HepG2 (cell line): ENCODE results near the gene KLHL18. TPM values are rescaled to one million over a fixed set of nuclear protein-coding genes. Genes with fewer than 3 reads are reported as not detected.

Experiments used
- ATAC-seq: fragments of 200-7000 bp; cut with Tn5 transposase; 3 replicates; pipeline ENCODE4 v1.9.1; 2020; ENCODE audit warnings: mild to moderate bottlenecking, moderate library complexity
- BruUV-seq: library from RNA; stranded (reverse); fragments of 400-500 nt; replicated peaks from 2 replicates; lab custom pipeline; 2021; lab: Mats Ljungman, UMichigan
- CTCF ChIA-PET: fragments of 300-600 bp; formaldehyde crosslinking; extraction: SDS; loops from one replicate; lab custom pipeline; 2021; ENCODE audit warnings: low total read pairs, inconsistent platforms, low intra/inter-chr PET ratio; lab: Yijun Ruan, JAX
- POLR2A ChIA-PET: fragments of 350-600 bp; sonication (Branson Sonifier 250); formaldehyde crosslinking; loops from one replicate; lab custom pipeline; 2020; ENCODE audit warnings: antibody characterized with exemption, inconsistent platforms; lab: Yijun Ruan, JAX
- DNase-seq: peaks from one replicate; pipeline ENCODE4 v3.0.0-alpha.2; 2015; ENCODE audit warnings: low spot score
- FAIRE-seq: peaks from 3 replicates; lab custom pipeline; 2011; peaks lifted over from hg19 to GRCh38; lab: Jason Lieb, UNC
- H2AFZ ChIP-seq: one replicate; pipeline ENCODE4 v1.6.1; 2011; ENCODE audit warnings: low read length, inconsistent platforms
- H3K27ac ChIP-seq: fragments of 300-600 bp; 3 replicates; pipeline ENCODE4 v1.8.0; 2011; ENCODE audit warnings: mixed run types, mild to moderate bottlenecking, mixed read lengths, low read length, inconsistent platforms; ENCODE audit not compliant: insufficient read depth; ENCODE audit errors: extremely low read length
- H3K27me3 ChIP-seq, 2 experiments: fragments of 200-600 bp in 1 of 2; 2 replicates in 1 of 2; 3 replicates in 1 of 2; pipeline versions ENCODE4 v1.6.0 to v1.8.0; 2011; ENCODE audit warnings: low read length in 2 of 2, mild to moderate bottlenecking in 2 of 2, moderate library complexity in 2 of 2, inconsistent platforms in 1 of 2; ENCODE audit not compliant: insufficient read depth in 2 of 2, control insufficient read depth in 1 of 2
- H3K36me3 ChIP-seq, 2 experiments: fragments of 200-600 bp in 1 of 2; replicated peaks in 1 of 2; 2 replicates in 1 of 2; 3 replicates in 1 of 2; pipeline versions ENCODE4 v1.5.1 to v1.8.0; 2011; ENCODE audit warnings: low read length in 2 of 2, inconsistent platforms in 1 of 2; ENCODE audit not compliant: insufficient read depth in 2 of 2, control insufficient read depth in 1 of 2
- H3K4me1 ChIP-seq: 2 replicates; pipeline ENCODE4 v1.5.1; 2012; ENCODE audit warnings: low read length, inconsistent platforms; ENCODE audit not compliant: insufficient read depth
- H3K4me2 ChIP-seq: 2 replicates; pipeline ENCODE4 v1.6.0; 2011; ENCODE audit warnings: low read depth, low read length, inconsistent platforms
- H3K4me3 ChIP-seq, 3 experiments: fragments of 200-600 bp in 1 of 3; sonication (generic), shearing (Covaris generic) in 1 of 3; replicated peaks in 1 of 3; 2 replicates each; pipeline ENCODE4 v1.5.1; 2011 to 2016; ENCODE audit warnings: low read length in 3 of 3, inconsistent platforms in 2 of 3, low read depth in 2 of 3, mild to moderate bottlenecking in 2 of 3, control low read depth in 1 of 3, mixed read lengths in 1 of 3; ENCODE audit not compliant: insufficient read depth in 1 of 3
- H3K79me2 ChIP-seq: one replicate; pipeline ENCODE4 v1.6.1; 2011; ENCODE audit warnings: low read length, inconsistent platforms; ENCODE audit not compliant: insufficient read depth
- H3K9ac ChIP-seq: 2 replicates; pipeline ENCODE4 v1.6.0; 2011; ENCODE audit warnings: mild to moderate bottlenecking, low read depth, low read length, inconsistent platforms; ENCODE audit not compliant: insufficient read depth
- H3K9me3 ChIP-seq: 2 replicates; pipeline ENCODE4 v1.5.1; 2012; ENCODE audit warnings: mild to moderate bottlenecking, low read length
- H4K20me1 ChIP-seq: 2 replicates; pipeline ENCODE4 v1.6.0; 2011; ENCODE audit warnings: inconsistent platforms, mild to moderate bottlenecking, low read length, moderate library complexity; ENCODE audit not compliant: insufficient read depth
- FOSL2 ChIP-seq: sonication (generic); formaldehyde crosslinking; IDR thresholded peaks from 2 replicates; pipeline ENCODE4 v1.4.0; 2020; ENCODE audit warnings: missing genetic modification reagents
- ZNF326 ChIP-seq: sonication (generic); formaldehyde crosslinking; IDR thresholded peaks from 2 replicates; pipeline ENCODE4 v1.4.0; 2020; ENCODE audit warnings: missing genetic modification reagents, borderline replicate concordance
- WGBS: methylation state at CpG from one replicate; pipeline ENCODE4 v1.1.6; 2017; ENCODE audit warnings: low lambda C conversion rate; 5-methylcytosine and 5-hydroxymethylcytosine counted together
- in situ Hi-C: cut with HindIII; loops from 2 replicates; pipeline ENCODE4 v1.10.0; 2017; ENCODE audit warnings: low pct_unique_long_range_greater_than_20kb; ENCODE audit not compliant: extremely low pct_ligation_motif_present
- intact Hi-C: fragments of 100-400 bp; cut with micrococcal nuclease; formaldehyde crosslinking; loops from one replicate; pipeline ENCODE4 v1.10.0; 2022; ENCODE audit not compliant: unreplicated experiment
- polyA plus RNA-seq, 8 experiments: library from polyadenylated mRNA; depleted of rRNA in 3 of 8; stranded (reverse) in 7 of 8; unstranded in 1 of 8; fragments of >200 nt; fragmentation: Illumina TruSeq in 4 of 8; extraction: Trizol in 4 of 8; gene quantifications; 2 replicates each; pipeline versions ENCODE4 v1.2.1 to v1.2.3, GENCODE V29; 2011 to 2016; ENCODE audit warnings: low read depth in 4 of 8, missing spikeins in 1 of 8, mixed read lengths in 1 of 8; ENCODE audit not compliant: insufficient read depth in 1 of 8
- total RNA-seq, 5 experiments: library from RNA; depleted of rRNA; stranded (reverse); fragments of >200 nt; fragmentation: Illumina TruSeq; extraction: Trizol; gene quantifications; 2 replicates each; pipeline ENCODE4 v1.2.3, GENCODE V29; 2016; ENCODE audit warnings: low read depth in 1 of 5
- TF ChIP-seq, protein P1 (sequence below): sonication (generic); IDR thresholded peaks from 2 replicates; pipeline ENCODE4 v1.6.1; 2016; ENCODE audit warnings: low read depth, borderline replicate concordance
- TF ChIP-seq, protein P2 (sequence below): IDR thresholded peaks from 2 replicates; pipeline ENCODE4 v1.4.0; 2020; ENCODE audit warnings: mild to moderate bottlenecking, missing genetic modification reagents

The KLHL18 gene
- total and polyA plus RNA-seq, 2 of the 13 experiments (the other 11 are each of a cell fraction or from before 2014, with no cell fraction given) = 17.5 to 18.8 TPM

DNA sequence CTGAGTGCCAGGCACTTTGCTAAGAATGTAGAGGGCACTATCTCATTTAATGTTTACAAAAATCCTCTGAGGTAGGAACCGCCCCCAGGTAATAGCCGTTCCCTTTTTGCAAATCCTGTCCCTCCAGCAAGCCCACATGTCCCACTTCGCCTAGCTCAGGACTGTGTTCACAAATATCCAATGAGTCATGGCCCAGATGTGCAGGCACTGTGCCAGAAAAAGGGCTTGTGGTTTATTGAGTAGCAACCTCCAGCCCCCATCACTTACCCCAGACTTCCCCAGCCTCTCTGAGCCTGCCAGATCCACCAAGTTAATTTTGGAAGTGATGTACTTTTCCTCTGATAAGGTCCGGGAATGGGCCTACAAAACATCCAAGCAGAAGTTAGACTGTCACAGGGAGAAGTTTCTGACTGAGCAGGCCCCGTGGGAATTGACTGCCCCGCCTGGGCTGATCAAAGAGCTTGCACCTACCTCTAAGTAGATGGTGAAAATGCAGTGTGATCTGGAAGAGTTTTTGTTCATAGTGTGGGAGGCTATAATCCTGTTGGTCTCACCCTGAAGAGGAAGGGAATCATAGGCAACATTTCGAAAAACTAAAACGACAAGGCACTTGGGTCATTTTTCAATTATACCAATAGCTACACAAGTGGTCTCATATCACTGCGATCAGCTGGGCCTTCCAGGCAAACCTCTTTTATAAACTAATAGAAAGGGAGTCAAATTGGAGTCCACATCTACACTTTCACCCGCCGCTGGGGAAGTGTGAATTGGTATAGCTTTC, 15.8 kb upstream of the KLHL18 start:
- ATAC-seq = peak; percentile 74

More for the DNA sequence above, 15.8 kb upstream of the KLHL18 start:
- Histone ChIP-seq H3K79me2 (no peaks in the 10 kb centered on the region), H3K4me3 (no peak overlapping the region), H3K36me3 (no peaks in the 10 kb centered on the region), H3K4me1 (peaks cover 15% of the 10 kb centered on the region), H3K27ac (no peak overlapping the region), H2AFZ (no peak overlapping the region), H4K20me1 (no peaks in the 10 kb centered on the region), H3K27me3 (no peaks in the 10 kb centered on the region), H3K9me3 (no peaks in the 10 kb centered on the region), H3K4me2 (no peak overlapping the region)
- FAIRE-seq = no peak
- CTCF ChIA-PET = no interaction called here
- BruUV-seq = no TSS peak
- WGBS = 57% methylated on average over 11 of the region's 11 CpGs
- DNase-seq = peak; percentile 80
- in situ Hi-C loops (no loop called here), intact Hi-C loops (no loop called here)
- POLR2A ChIA-PET = no interaction called here
- TF ChIP-seq, protein P1, sequence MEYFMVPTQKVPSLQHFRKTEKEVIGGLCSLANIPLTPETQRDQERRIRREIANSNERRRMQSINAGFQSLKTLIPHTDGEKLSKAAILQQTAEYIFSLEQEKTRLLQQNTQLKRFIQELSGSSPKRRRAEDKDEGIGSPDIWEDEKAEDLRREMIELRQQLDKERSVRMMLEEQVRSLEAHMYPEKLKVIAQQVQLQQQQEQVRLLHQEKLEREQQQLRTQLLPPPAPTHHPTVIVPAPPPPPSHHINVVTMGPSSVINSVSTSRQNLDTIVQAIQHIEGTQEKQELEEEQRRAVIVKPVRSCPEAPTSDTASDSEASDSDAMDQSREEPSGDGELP = peak; percentile 49; the same call in 1 of the 2 replicates
- TF ChIP-seq, protein P2, sequence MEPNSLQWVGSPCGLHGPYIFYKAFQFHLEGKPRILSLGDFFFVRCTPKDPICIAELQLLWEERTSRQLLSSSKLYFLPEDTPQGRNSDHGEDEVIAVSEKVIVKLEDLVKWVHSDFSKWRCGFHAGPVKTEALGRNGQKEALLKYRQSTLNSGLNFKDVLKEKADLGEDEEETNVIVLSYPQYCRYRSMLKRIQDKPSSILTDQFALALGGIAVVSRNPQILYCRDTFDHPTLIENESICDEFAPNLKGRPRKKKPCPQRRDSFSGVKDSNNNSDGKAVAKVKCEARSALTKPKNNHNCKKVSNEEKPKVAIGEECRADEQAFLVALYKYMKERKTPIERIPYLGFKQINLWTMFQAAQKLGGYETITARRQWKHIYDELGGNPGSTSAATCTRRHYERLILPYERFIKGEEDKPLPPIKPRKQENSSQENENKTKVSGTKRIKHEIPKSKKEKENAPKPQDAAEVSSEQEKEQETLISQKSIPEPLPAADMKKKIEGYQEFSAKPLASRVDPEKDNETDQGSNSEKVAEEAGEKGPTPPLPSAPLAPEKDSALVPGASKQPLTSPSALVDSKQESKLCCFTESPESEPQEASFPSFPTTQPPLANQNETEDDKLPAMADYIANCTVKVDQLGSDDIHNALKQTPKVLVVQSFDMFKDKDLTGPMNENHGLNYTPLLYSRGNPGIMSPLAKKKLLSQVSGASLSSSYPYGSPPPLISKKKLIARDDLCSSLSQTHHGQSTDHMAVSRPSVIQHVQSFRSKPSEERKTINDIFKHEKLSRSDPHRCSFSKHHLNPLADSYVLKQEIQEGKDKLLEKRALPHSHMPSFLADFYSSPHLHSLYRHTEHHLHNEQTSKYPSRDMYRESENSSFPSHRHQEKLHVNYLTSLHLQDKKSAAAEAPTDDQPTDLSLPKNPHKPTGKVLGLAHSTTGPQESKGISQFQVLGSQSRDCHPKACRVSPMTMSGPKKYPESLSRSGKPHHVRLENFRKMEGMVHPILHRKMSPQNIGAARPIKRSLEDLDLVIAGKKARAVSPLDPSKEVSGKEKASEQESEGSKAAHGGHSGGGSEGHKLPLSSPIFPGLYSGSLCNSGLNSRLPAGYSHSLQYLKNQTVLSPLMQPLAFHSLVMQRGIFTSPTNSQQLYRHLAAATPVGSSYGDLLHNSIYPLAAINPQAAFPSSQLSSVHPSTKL = 0 out of 2 replicates have a peak, but pooled peaks have one; percentile 16
- no peak for TF ChIP-seq ZNF326 (CRISPR knock-in tag)
- peak; percentile 91 for TF ChIP-seq FOSL2 (CRISPR knock-in tag)
- TF ChIP-seq, all 625 proteins: peak for 3
- no peak overlapping the region for H3K9ac ChIP-seq
